HEK293 (cell line): Measurements from ENCODE around the gene PLAAT1.

Experiments
- BCL11B ChIP-seq: fragments of 450-650 bp; formaldehyde crosslinking; IDR thresholded peaks from 2 replicates; pipeline ENCODE4 v1.5.1; 2016; ENCODE audit warnings: low read depth, missing biosample characterization, missing genetic modification characterization
- CTCF ChIP-seq: fragments of 450-650 bp; formaldehyde crosslinking; IDR thresholded peaks from 2 replicates; pipeline ENCODE4 v1.5.1; 2016; ENCODE audit warnings: missing biosample characterization, missing genetic modification characterization

GRCh38 chr3:193301433-193301832 lies 60.4 kb downstream of the PLAAT1 start:
- TF ChIP-seq BCL11B (tag by site-specific recombination) = no peak
- TF ChIP-seq CTCF (tag by site-specific recombination) = no peak
